KMS-11 (cell line): ENCODE data around the gene RCBTB1.

Experiments
- H2AFZ ChIP-seq: fragments of 200-600 bp; sonication (generic); 2 replicates; pipeline ENCODE4 v1.6.1; 2016; ENCODE audit warnings: antibody characterized with exemption, mixed run types, low read depth
- H3K27ac ChIP-seq: fragments of 200-600 bp; sonication (generic); 2 replicates; pipeline ENCODE4 v1.6.1; 2016; ENCODE audit warnings: mild to moderate bottlenecking, mixed run types
- H3K27me3 ChIP-seq: fragments of 200-600 bp; sonication (generic); 2 replicates; pipeline ENCODE4 v1.6.1; 2017; ENCODE audit warnings: mild to moderate bottlenecking, low read depth, mixed run types, moderate library complexity; ENCODE audit not compliant: insufficient read depth
- H3K36me3 ChIP-seq: fragments of 200-600 bp; sonication (generic); 2 replicates; pipeline ENCODE4 v1.6.1; 2017; ENCODE audit warnings: mild to moderate bottlenecking, mixed run types; ENCODE audit not compliant: insufficient read depth
- H3K4me1 ChIP-seq: fragments of 200-600 bp; sonication (generic); 2 replicates; pipeline ENCODE4 v1.6.1; 2016; ENCODE audit warnings: mild to moderate bottlenecking, low read depth, mixed run types; ENCODE audit not compliant: poor library complexity, severe bottlenecking
- H3K4me2 ChIP-seq: fragments of 200-600 bp; sonication (generic); 2 replicates; pipeline ENCODE4 v1.7.0; 2016; ENCODE audit warnings: mild to moderate bottlenecking, mixed run types
- H3K4me3 ChIP-seq: fragments of 200-600 bp; sonication (generic); IDR thresholded peaks from 2 replicates; pipeline ENCODE4 v1.6.1; 2017; ENCODE audit warnings: low read depth, low read length, mixed read lengths; ENCODE audit not compliant: insufficient read depth
- H3K79me2 ChIP-seq: fragments of 200-600 bp; sonication (generic); 2 replicates; pipeline ENCODE4 v1.6.1; 2016; ENCODE audit warnings: low read depth, mixed run types; ENCODE audit not compliant: insufficient read depth
- H3K9ac ChIP-seq: fragments of 200-600 bp; sonication (generic); 2 replicates; pipeline ENCODE4 v1.6.1; 2016; ENCODE audit warnings: mild to moderate bottlenecking, mixed run types
- H4K20me1 ChIP-seq: fragments of 200-600 bp; sonication (generic); 2 replicates; pipeline ENCODE4 v1.6.1; 2016; ENCODE audit warnings: mild to moderate bottlenecking, mixed run types; ENCODE audit not compliant: insufficient read depth
- CTCF ChIP-seq: fragments of 200-600 bp; sonication (generic); conservative IDR thresholded peaks from 2 replicates; pipeline ENCODE4 v1.6.1; 2017; ENCODE audit warnings: low read depth, mild to moderate bottlenecking, antibody characterized with exemption, low read length, moderate library complexity, mixed read lengths

The RCBTB1 gene

GRCh38 chr13:49629947-49630346 is 44.6 kb upstream of the RCBTB1 start:
- no peak for TF ChIP-seq CTCF
- H3K36me3 ChIP-seq = no peaks in the 10 kb centered on the region

GRCh38 chr13:49629196-49629938 is 44.0 kb upstream of the RCBTB1 start:
- no peak overlapping the region for H3K4me3 ChIP-seq
- no peak overlapping the region for H3K27ac ChIP-seq
- no peaks in the 10 kb centered on the region for H3K79me2 ChIP-seq
- H3K4me2 ChIP-seq = no peak overlapping the region
- no peak overlapping the region for H2AFZ ChIP-seq
- H3K9ac ChIP-seq = no peak overlapping the region
- no peaks in the 10 kb centered on the region for H3K36me3 ChIP-seq
- no peaks in the 10 kb centered on the region for H3K27me3 ChIP-seq
- H3K4me1 ChIP-seq = no peaks in the 10 kb centered on the region
- no peaks in the 10 kb centered on the region for H4K20me1 ChIP-seq
- no peak for TF ChIP-seq CTCF

More at GRCh38 chr13:49629947-49630346, 44.6 kb upstream of the RCBTB1 start:
- H3K4me2 ChIP-seq = no peak overlapping the region
- H3K9ac ChIP-seq = no peak overlapping the region
- H3K79me2 ChIP-seq = no peaks in the 10 kb centered on the region
- H3K4me3 ChIP-seq = no peak overlapping the region
- no peaks in the 10 kb centered on the region for H3K4me1 ChIP-seq
- no peak overlapping the region for H2AFZ ChIP-seq
- H3K27ac ChIP-seq = no peak overlapping the region
- no peaks in the 10 kb centered on the region for H3K27me3 ChIP-seq
- H4K20me1 ChIP-seq = no peaks in the 10 kb centered on the region

- Histone ChIP-seq H3K27me3 (no peaks in the 10 kb centered on the region), H3K4me3 (no peak within 1 kb of the TSS), H4K20me1 (no peaks in the 10 kb centered on the region), H3K36me3 (no peaks in the 10 kb centered on the region), H3K4me2 (no peak within 1 kb of the TSS), H3K27ac (no peak within 1 kb of the TSS), H3K79me2 (no peaks in the 10 kb centered on the region), H3K4me1 (no peaks in the 10 kb centered on the region), H2AFZ (no peak within 1 kb of the TSS), H3K9ac (no peak within 1 kb of the TSS)
- TF ChIP-seq CTCF = no peak
These were observed 42.7 kb upstream of the RCBTB1 start, which contains the start of gene ARL11 for GRCh38 chr13:49627831-49628652. Gene ARL11 (plus strand): TSS chr13:49628507. CDS start chr13:49630448, 1,941 bp downstream.

- no peak overlapping the region for H3K27ac ChIP-seq
- H3K36me3 ChIP-seq = no peaks in the 10 kb centered on the region
- no peak for TF ChIP-seq CTCF
- H3K4me1 ChIP-seq = no peaks in the 10 kb centered on the region
- H2AFZ ChIP-seq = no peak overlapping the region
- H3K4me3 ChIP-seq = no peak overlapping the region
- no peak overlapping the region for H3K9ac ChIP-seq
- no peaks in the 10 kb centered on the region for H3K27me3 ChIP-seq
- no peaks in the 10 kb centered on the region for H4K20me1 ChIP-seq
- H3K79me2 ChIP-seq = no peaks in the 10 kb centered on the region
- no peak overlapping the region for H3K4me2 ChIP-seq
These were observed 40.2 kb upstream of the RCBTB1 start for GRCh38 chr13:49625392-49626079.
